Mesenteric fat pad (tissue), 1 donor: Measurements from ENCODE around the gene ZNF554. TPM values are rescaled to one million over a fixed set of nuclear protein-coding genes. Genes with fewer than 3 reads are reported as not detected.
"Not testable (repeated sequence)": the region's sequence is repeated elsewhere in the genome, so short reads cannot be mapped to it uniquely, and the experiment has no call there.

ENCODE experiments used
- DNase-seq: peaks from one replicate; pipeline ENCODE4 v3.0.0-alpha.2; 2020; ENCODE audit warnings: low spot score
- total RNA-seq: library from RNA; stranded (reverse); fragmentation: NEBNext Ultra II Directional; extraction: Animal tissue kit (Norgen Biotek cat#: 25700); gene quantifications from one replicate; pipeline ENCODE4 v1.2.1, GENCODE V29; 2021
- donor health status: DM: yes; HTN: yes; CAD: no.

ZNF554 gene
- total RNA-seq, 1 donor from 2014 or later: 2.6 TPM

DNA sequence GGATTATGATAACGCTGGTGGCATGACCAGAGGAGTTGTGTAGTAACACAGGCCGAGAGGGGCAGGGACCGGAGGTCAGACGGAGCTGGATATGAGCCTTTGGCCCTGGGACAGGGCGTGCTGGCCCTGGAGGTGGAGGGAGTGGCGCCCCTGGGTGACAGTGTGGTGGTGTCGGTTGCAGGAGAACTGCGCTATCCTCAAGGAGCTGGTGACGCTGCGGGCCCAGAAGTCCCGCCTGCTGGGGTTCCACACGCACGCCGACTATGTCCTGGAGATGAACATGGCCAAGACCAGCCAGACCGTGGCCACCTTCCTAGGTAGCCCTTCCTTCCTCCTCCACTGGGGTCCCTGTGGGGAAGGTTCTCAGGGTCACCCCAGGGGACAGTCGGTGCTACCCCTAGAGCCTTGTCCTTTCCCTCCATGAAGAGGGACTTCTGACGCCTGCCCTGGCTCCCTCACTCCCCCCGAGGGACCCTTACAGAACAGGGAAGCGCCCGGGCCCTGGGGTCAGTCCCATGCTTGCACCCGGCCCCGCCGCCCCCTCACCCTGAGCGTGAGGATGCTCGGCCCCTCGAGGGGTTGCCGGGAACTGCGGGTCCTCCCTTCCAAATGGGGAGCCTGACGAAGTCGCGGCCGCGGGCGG is 12.8 kb upstream of the ZNF554 start:
- DNase-seq: no peak

DNA sequence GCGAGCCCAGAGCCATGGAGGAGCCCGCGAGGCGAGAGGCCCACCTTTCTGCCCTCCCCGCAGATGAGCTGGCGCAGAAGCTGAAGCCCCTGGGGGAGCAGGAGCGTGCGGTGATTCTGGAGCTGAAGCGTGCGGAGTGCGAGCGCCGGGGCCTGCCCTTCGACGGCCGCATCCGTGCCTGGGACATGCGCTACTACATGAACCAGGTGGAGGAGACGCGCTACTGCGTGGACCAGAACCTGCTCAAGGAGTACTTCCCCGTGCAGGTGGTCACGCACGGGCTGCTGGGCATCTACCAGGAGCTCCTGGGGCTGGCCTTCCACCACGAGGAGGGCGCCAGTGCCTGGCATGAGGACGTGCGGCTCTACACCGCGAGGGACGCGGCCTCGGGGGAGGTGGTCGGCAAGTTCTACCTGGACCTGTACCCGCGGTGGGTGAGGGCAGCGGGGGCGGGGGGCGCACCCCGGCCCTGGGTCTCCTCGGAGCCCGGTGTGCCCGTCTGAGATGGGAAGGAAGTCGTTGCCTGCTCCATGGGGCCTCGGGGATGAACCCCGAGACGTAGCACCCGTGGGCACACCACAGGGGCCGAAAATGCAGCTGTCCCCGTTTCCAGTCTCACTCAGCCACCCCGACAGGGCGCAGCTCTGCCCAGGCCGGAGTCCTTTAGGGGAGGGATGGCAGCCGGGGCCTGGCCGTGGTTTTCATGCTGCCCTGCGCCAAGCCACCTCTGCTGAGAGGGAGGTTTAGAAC is 12.1 kb upstream of the ZNF554 start:
- no peak for DNase-seq

DNA sequence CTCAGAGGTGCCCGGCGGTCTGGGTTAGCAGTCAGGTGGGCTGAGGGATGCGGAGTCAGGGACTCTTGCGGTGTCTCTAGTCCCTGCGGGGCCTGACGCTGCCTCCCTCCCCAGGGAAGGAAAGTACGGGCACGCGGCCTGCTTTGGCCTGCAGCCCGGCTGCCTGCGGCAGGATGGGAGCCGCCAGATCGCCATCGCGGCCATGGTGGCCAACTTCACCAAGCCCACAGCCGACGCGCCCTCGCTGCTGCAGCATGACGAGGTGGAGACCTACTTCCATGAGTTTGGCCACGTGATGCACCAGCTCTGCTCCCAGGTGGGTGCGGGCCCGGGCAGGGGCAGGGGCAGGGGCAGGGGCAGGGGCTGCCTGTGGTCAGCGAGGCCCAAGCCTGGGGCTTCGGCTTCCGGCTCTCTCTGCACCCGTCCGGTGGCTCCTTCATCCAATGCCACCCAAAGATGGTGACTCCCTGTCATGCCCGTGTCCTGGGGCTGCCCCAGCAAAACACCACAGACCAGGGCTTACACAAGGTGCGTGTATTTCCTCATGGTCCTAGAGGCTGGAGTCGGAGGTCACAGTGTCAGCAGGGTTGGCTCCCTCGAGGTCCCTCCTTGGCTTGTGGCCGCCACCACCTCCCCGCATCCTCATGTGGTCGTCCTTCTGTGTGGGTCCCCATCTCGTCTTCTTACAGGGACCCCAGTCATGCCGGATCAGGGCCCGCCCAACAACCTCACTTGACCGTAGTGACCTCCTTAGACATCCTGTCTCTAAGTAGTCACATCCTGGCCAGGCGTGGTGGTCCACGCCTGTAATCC is 11.3 kb upstream of the ZNF554 start:
- no peak for DNase-seq

DNA sequence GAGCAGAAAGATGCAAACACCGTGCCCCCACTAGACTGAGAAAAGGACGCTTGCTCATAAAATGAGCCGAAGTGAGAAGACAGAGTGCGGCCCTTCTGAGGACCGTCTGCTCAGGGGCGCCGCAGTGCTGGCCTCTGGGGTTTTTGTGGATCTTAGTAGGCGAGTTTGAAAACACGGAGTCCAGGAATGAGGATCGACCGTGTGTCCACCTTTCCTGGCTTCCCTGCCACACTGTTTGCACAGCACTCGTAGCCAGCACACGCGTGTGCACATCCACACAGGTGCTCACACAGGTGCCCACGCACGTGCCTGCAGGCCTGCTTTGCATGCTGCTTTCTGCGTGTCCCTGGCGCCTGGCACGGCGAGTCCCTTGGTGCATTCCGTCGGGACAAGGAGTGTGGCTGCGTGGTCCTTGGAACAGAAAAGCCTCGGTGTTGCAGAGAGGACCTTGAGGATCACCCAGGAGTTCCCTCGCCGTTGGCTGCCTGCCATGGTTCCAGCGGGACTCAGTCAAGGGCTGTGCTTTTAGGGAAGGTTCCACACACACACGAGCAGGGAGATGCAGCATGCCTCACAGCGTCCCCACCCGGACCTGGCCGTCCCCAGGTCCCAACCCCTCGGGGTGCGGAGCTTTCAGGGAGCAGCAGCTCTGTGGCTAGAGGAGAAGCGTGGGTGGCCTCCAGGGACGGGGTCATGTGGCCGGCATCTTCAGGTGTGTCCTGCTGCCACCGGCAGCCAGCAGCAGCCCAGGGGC is 10.1 kb upstream of the ZNF554 start:
- no peak for DNase-seq

DNA sequence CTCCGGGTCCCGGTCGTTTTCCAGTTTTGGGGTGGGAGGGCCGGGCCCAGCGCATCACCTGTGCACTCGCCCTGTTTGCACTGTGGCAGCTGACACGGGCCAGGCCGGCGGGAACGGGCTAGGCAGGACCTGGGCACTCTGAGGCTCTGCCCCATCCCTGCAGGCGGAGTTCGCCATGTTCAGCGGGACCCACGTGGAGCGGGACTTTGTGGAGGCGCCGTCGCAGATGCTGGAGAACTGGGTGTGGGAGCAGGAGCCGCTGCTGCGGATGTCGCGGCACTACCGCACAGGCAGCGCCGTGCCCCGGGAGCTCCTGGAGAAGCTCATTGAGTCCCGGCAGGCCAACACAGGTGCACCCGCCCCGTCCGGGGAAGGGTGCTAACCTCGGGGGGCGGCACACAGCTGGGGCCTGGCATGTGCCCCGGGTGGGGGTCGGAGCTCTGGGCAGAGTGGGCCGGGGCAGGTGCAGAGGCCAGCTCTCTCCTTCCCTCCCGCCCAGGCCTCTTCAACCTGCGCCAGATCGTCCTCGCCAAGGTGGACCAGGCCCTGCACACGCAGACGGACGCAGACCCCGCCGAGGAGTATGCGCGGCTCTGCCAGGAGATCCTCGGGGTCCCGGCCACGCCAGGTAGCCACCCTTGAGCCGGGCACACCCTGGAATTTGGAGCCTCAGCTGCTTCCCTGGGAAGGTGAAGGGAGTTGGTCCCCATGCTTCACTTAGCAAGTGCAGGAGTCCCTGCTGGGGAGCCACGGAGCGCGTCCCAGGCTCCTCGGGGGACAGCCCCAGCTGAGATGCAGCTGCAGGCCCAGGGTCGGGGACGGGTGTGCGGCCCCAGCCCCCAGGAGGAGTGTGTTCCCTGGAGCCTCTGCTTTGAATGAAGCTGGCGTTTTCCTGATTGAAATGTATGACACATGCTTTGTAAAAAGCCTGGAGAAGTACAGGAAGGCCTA is 9.3 kb upstream of the ZNF554 start:
- DNase-seq: no peak

DNA sequence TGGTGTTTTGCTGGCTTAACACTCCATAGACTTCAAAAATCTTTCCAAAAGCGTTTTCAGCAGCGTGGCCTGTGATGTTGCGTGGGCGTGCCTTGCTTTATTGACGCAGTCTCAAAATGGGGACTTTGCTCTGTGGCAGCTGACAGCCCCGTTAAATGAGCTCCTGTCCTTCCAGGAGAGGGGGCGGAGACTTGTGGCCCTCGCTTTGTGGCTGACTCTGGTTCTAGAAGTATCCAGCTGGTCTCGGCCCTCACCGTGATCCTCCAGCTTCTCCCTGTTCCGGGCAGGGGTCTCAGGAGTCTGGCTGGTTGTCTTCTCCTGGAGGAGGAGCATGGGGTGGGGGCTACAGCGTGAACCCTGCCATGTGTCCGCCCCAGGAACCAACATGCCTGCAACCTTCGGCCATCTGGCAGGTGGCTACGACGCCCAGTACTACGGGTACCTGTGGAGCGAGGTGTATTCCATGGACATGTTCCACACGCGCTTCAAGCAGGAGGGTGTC is 8.4 kb upstream of the ZNF554 start:
- no peak for DNase-seq

DNA sequence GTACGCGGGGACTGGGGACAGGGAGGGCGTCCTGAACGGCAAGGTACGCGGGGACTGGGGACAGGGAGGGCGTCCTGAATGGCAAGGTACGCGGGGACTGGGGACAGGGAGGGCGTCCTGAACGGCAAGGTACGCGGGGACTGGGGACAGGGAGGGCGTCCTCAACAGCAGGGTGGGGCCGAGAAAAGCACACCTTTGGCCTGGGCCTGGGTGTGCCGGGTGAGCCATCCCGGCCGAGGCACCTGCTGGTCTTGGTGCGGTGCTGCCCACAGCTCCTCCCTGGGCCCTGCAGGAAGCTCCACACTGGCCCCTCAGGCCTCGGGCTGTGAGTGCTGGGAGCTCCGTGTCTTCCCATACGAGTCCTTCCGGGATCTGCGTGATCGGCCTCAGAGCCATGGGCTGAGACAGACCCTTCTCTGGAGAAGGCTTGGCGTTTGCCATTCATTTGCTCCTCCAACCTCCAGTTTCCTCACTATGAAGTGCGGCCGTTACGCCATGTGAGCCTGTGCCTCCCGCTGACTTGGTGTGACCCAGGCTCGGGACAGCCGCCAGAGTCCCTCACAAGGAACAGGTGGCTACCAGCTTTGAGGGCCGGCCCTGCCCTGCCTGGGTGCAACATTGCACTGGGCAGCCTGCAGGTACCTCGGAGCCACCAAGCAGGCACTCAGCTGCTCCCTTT is 7.8 kb upstream of the ZNF554 start:
- no peak for DNase-seq

DNA sequence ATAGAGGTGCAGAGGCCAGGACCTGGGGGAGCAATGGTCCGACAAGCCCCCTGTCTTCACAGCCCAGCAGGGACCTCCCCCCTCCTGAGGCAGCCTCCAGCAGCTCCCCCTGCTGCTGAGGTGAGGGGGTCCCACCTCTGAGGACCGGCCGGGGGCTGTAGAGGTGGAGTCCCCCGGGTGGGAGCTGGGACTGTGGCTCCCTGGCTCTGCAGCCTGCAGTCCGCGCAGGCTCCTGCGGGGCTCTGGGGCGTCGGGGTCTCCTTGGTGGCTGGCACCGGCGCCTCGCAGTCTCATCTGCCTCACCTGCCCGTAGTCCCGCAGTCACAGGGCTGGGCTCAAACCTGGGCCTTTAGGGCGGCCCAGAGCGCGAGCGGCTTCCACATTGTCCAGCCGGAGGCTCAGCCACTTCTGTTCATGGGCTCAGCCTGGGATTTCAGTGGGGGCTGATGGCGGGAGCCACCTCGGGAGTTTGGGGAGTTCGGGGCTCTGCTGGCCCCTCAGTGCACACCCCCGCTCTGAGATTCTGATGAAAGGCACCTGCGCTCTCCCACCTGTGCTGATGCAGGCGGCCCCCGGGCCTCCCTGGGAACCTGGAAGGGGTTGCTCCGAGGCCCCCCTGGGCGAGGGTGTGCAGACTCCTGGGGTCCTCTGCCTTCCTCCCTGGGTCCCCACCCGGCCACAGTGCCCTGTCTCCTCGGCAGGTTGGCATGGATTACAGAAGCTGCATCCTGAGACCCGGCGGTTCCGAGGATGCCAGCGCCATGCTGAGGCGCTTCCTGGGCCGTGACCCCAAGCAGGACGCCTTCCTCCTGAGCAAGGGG is 7.0 kb upstream of the ZNF554 start:
- DNase-seq: no peak

DNA sequence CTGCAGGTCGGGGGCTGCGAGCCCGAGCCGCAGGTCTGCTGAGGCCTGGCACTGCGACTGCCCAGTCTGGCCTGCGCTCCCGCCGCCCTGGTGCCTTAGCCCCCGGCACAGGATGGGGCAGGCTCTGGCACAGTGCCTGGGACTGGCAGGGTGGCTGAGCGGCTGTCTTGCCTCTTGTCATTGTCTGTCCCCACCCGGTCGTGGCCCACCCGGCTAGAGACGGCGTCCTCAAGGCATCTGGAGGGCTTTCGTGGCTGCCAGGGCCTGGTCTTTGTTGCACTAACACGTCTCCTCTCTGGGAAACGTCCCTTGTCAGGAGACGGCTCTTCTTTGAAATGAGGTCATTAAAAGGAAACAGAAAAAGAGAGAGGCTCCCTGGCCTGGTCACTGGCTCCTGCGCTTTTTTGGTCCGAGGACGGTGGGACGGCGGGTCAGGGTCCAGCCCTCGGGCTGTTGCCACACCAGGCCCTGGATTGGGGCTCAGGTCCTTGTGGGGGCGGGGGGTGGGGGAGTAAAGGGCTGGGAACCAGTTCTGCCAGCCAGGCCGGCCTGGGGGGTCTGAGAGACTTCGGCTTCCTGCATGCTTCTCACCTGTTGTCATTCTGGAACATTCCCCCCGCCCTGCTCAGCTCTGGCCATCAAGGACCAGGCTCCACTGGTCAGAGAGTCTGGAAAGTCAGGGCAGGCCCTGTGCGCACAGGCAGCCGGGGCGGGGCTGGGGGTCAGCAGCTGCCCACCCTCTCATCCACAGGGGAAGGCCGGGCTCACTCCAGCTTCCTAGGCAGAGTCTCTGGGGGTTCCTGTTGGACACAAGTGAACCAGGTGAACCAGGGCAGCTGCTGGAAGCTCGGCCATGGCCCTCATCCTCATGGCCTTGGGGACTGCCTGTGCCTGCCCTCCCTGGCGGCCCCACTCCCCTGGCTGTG is 6.2 kb upstream of the ZNF554 start:
- no peak for DNase-seq

DNA sequence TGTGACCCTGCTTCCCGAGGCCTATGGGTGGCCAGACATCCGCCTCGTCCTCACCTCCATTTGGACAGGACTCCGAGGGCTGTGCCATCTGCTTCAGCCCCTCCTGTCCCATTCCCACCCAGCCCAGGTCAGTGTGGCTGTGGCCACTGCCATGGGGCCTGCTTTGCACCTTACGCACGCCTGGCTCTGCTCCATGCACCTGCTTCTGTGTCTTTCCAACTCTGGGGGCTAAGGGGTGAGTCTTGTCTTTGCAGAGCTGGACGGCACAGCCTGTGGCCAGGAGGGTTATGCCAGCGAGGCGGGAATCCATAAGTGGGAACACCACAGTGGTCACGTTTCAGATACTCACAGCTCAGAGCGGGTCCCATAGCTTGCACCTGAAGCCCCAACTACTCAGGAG is 5.2 kb upstream of the ZNF554 start:
- DNase-seq: no peak

DNA sequence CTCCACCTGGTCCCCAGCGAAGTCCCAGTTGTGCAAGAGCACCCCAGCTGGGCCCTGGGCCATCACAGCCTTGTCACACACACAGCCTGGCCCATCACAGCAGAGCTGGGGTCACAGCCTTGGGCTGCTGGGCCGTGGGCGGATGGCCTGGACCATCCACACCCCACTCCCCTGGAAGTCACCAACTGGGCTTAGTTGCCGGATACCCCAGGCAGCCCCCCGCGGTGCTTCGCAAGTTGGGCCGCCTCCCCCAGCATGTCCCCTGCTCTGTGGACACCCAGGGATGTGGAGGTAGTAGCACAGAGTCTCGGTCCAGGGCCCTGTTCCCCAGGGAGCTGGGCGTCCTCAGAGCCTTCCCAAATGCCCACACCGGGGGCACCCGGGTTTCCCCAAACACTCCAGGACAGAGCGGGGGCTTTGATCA is 4.5 kb upstream of the ZNF554 start:
- DNase-seq: no peak

DNA sequence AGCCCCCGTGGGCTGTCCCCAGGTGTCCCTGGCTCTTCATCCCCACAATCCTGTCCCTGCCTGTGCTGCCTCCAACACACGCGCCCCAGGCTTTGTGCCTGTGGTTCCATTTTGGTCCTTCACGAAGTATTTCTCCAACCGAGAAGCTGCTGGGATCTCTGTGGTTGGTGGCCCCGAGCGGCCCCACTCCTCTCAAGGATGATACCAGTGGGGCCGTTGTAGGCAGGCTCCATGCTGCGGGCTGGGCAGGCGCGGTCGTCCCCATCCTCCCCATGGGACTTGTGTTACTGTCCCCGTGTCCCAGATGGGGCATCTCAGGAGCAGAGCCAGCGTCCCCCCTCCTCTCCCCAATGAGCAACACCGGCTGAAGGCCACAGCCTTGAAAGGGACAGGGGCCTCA is 3.7 kb upstream of the ZNF554 start:
- DNase-seq: no peak

DNA sequence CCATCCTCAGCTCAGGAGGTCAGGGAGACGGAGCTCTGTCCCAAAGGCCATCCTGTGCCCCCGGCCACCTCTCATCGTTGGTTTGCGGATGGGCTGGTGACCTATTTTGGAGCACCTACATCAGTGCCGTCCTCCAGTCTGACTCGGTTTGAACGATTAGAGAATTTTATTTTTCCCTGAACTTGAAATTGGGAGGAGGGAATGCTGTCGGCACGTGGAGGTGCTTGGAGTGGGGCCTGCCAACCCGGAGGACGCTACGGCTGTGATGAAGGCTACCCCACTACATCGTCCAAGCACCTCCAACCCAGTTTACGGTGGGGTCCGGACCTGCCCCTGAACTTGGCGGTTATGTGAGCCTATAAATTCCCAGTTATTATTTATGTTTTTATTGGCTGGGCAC is 3.0 kb upstream of the ZNF554 start:
- DNase-seq: no peak

DNA sequence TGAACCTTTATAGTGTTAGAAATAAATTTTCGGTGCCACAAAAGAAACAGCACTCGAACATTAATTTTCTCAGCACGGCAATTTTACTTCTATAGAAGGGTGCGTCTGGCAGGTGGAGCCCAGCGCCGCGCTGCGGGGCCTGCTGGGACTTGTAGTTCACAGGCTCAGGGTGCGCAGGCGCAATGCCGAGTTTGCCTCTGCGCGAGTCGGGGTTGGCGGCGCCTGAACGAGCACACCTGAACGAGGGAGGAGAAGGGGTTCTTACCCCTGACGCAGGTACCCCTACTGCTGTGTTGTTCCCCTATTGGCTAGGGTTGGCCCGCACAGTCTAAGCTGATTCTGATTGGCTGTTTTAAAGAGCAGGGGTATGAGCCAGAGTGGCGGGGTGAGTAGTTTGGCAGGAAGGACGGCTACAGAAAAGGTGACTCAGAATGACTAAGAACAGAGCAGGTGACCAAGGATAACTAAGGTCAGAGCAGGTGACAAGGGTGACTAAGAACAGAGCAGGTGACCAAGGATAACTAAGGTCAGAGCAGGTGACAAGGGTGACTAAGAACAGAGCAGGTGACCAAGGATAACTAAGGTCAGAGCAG is 2.3 kb upstream of the ZNF554 start:
- DNase-seq: not testable (repeated sequence)

DNA sequence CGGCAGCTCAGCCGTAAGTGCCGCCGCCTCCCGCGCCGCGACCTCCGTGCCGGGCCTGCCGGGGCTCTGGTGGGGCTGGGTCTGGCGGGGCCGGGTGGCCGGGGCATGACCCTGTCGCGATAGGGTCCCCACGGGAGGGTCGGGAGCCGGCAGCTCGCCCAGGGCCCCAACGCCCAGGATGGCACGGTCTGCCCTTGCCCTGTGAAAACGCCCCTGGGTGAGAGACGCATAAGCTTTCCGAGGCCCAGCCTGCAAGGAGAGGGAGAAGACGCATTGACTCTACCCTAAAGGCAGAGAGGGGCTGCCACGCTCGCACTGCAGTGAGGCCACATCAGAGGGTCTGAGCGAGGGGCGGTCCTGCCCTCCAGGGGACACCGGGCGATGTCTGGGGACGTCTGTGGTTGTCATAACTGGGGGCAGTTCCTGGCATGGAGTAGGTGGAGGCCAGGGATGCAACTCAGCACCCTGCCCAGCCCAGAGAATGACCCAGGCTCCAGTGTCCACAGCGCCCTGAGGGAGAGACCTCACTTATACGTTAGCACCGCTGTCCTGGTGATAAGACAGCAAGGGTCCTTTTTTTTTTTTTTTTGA is 539 bp downstream of the ZNF554 start:
- DNase-seq: no peak

DNA sequence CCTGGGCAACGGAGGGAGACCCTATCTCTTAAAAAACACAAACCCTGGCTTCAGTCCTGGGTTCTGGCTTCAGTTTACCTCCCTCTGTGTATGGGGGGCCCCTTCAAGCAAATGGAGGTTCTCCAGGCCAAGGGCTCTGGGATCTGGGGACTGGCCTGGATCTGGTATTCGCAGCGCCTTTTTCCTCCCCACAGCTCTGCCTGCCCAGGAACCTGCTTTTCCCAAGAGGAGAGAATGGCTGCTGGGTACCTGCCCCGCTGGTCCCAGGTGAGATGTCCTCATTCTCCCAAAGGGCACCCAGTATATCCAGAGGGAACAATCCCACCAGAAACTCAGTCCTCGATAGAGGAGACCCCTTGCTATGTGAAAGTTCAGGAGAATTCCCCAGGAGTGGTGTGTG is 3.2 kb downstream of the ZNF554 start:
- DNase-seq: no peak

DNA sequence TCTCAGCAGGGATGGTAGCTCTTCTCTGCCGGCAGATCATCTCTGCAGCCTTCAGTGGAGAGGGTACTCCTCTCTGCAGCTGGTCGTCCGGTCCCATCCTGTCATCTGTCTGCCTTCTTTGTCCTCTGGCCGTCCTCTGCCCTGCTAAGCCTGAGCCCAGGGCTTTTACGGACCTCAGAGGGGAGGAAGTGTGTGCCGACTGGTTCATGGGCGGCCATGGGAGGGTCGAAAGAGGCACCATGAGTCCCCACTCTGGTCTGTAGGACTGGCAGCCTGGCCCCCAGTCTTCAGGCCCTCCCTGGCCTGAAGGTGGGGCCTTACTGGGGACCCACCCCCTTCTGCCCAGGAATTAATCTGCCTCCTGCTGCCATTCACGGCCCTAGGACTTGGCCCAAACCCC is 4.0 kb downstream of the ZNF554 start:
- DNase-seq: no peak
